Left colon (tissue), 2 donors: ENCODE results near the gene DBNDD2. TPM values are rescaled to one million over a fixed set of nuclear protein-coding genes. Genes with fewer than 3 reads are reported as not detected.

Source experiments
- ATAC-seq: fragments of 200-7000 bp; cut with Tn5 transposase; one replicate; pipeline ENCODE4 v1.9.1; 2020; ENCODE audit warnings: mild to moderate bottlenecking, moderate library complexity
- DNase-seq, 2 donors: peaks; one replicate each; pipeline ENCODE4 v3.0.0-alpha.2; 2020
- intact Hi-C, 2 donors: fragments of 100-400 bp; cut with DNase I in 1 of 2; cut with micrococcal nuclease in 1 of 2; formaldehyde crosslinking; loops; one replicate each; pipeline versions ENCODE4 v1.11.2 to v1.14.0; 2022; cut with DNase I, micrococcal nuclease
- total RNA-seq, 2 donors: library from RNA; stranded (reverse); fragmentation: NEBNext Ultra II Directional; extraction: Animal tissue kit (Norgen Biotek cat#: 25700); gene quantifications; one replicate each; pipeline ENCODE4 v1.2.1, GENCODE V29; 2021
- donor health status: DM: no; HTN: no; CAD: no.
- donor health status: DM: yes; HTN: yes; CAD: no.

DBNDD2 gene
- total RNA-seq, 2 donors from 2014 or later = 123 to 135 TPM

GRCh38 chr20:45374101-45374467, 34.0 kb upstream of the DBNDD2 start:
- DNase-seq = no peak
- ATAC-seq = no peak
- intact Hi-C loops = loop anchor here in 1 of 2 donors (2.0 kb wide), 1 partner anchor 63 kb away; no protein-coding TSS in a partner anchor

- no peak for DNase-seq
- no peak for ATAC-seq
- intact Hi-C loops = loop anchor here in 1 of 2 donors (2.0 kb wide), 1 partner anchor 62 kb away; no protein-coding TSS in a partner anchor
Observed at GRCh38 chr20:45374966-45375365, 33.1 kb upstream of the DBNDD2 start.

GRCh38 chr20:45377269-45377668, 30.8 kb upstream of the DBNDD2 start:
- DNase-seq = no peak
- ATAC-seq = no peak
- intact Hi-C loops = no loop called here

- intact Hi-C loops = no loop called here
- ATAC-seq (no peak), DNase-seq (no peak)
Observed at GRCh38 chr20:45378191-45378590, 29.9 kb upstream of the DBNDD2 start, which contains the start of gene TP53TG5. Gene TP53TG5 (minus strand): TSS chr20:45378325. CDS start chr20:45378236, 89 bp downstream.

DNA sequence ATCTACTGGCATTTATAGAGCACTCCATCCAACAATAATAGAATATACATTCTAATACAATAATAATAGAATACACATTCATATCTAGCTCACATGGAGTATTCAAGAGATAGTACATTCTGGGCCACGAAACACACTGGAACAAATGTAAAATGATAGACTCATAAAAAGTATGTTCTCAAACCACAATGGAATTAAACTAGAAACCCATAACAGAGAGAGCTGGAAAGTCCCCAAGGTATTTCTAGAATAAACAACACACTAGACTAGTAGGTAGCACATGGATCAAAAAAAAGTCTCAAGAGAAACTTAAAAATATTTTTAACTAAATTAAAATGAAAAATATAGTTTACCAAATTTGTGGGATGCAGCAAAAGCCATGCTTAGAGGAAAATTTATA, 20.8 kb upstream of the DBNDD2 start:
- intact Hi-C loops = no loop called here
- DNase-seq (no peak), ATAC-seq (no peak)

GRCh38 chr20:45390931-45391330, 17.2 kb upstream of the DBNDD2 start:
- intact Hi-C loops = no loop called here
- DNase-seq (no peak), ATAC-seq (no peak)

- intact Hi-C loops = no loop called here
- no peak for ATAC-seq
- DNase-seq = no peak
Observed at GRCh38 chr20:45391559-45391958, 16.5 kb upstream of the DBNDD2 start.

GRCh38 chr20:45392733-45393132, 15.4 kb upstream of the DBNDD2 start:
- DNase-seq (no peak), ATAC-seq (peak; percentile 34)
- intact Hi-C loops = no loop called here

- no peak for DNase-seq
- intact Hi-C loops = no loop called here
- no peak for ATAC-seq
Observed at GRCh38 chr20:45394221-45395113, 13.6 kb upstream of the DBNDD2 start.

DNA sequence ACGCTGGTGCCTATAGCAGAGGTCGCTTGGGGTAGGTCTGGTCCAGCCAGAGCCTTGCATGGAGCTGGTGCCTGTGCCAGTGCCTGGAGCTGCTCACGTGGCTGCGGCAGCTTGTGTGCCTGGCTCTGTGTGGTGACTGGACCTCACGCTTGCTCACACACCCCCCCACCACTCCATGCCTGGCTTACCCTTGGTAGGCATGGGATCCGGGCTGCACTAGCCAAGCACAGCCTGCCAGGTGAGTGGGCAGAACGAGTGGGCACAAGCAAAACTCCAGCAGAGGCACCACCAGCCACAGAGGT, 13.0 kb upstream of the DBNDD2 start:
- no peak for ATAC-seq

DNA sequence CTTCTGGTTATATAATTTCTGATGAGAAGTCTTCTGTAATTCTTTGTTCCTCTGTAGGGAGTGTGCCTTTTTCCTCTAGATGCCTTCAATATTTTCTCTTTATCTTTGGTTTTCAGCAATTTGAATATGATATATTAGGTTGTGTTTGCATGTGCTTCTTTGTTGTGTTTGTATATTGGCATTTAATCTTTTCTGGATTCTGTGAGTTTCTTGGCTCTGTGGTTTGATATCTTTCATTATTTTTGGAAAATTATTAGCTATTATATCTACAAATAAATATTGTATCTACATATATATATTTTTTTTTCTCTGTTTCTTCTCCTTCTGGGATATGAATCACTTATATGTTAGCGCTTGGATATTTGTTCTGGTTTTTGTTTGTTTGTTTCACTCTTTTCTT, 9.1 kb upstream of the DBNDD2 start:
- ATAC-seq = no peak
- no peak for DNase-seq
- intact Hi-C loops = no loop called here

More for the DNA sequence above, 13.0 kb upstream of the DBNDD2 start:
- intact Hi-C loops = no loop called here
- DNase-seq = no peak

GRCh38 chr20:45400346-45401031, 7.6 kb upstream of the DBNDD2 start:
- DNase-seq (no peak), ATAC-seq (no peak)
- intact Hi-C loops = no loop called here

DNA sequence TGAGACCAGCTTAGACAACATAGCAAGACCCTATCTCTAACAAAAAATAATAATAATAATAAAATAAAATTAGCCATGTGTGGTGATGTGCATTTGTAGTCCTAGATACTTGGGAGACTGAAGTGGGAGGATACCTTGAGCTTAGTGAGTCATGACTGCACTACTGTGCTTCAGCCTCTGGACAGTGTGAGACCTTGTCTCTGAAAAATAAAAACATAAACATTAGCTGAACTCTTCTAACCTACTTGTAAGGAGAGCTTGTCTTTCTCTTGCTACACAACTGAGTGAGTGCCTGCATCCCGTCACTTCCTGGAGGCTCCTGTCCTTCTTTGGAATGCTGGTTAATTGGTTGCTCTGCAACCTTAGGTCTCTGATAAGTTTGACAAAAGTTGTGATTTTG, 5.1 kb upstream of the DBNDD2 start:
- DNase-seq (no peak), ATAC-seq (no peak)
- intact Hi-C loops = no loop called here

DNA sequence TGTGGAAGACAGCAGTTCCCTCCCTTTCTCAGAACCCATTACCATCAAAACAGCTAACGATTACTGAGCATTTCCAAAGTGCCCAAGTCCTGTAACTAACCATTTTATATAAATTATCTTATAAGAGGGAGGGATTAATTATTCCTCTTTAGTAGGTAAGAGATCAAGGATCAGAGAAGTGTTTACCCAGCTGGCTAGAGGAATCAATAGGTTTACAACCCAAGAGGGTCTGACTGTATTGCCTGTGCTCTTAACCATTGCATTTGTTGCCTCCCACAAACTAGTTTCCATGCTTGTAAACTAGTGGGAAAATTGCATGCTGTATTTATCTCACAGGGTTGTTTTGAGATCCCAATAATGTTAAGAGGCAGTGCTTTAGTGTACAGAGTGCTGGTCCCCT, 3.7 kb upstream of the DBNDD2 start:
- intact Hi-C loops = no loop called here
- ATAC-seq = no peak
- no peak for DNase-seq

DNA sequence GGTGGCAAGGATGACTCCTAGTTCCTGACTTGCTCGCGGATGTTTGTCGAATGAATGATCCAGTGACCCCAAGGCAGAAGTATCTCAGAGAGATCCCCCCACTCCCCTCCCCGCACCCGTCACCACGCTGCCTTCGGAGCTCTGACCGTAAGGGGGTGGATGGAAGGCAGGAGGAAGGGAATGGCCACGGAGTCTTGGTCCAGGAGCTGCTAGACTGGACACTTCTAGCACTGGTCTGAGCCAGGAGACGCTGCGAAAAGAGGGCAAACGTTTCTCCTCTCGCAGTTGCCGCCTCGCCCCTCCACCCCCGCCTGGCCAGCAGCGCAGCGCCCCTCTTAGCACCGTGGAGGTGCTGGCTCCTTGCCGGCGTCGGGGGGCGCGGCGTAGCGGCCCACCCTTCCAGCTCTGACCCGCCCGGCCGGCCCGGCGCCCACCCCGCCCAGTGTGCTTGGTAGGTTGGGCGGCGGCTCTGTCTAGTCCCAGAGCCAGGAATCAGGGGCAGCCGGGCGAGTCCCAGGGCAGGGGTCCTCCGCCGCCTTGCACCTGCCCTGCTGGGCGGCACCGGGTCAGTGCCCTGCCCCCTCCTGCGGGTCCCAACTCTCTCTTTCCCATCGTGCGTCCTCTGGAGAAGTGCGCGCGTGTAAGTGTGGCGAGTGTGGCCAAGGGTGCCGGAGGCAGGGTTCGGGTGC, 2.4 kb upstream of the DBNDD2 start:
- peak in 1 of 2 donors; percentile 77 for DNase-seq
- intact Hi-C loops = no loop called here

GRCh38 chr20:45406260-45407066, 1.6 kb upstream of the DBNDD2 start:
- DNase-seq = peak; percentile 83 to 91
- intact Hi-C loops = no loop called here
- ATAC-seq = peak; percentile 70

More for the DNA sequence above, 2.4 kb upstream of the DBNDD2 start:
- ATAC-seq = peak; percentile 61

- ATAC-seq = peak; percentile 34
- intact Hi-C loops = no loop called here
- DNase-seq = peak; percentile 41 to 51
Observed at GRCh38 chr20:45407067-45407745, 883 bp upstream of the DBNDD2 start.

- no peak for DNase-seq
- intact Hi-C loops = no loop called here
- ATAC-seq = no peak
Observed at GRCh38 chr20:45408646-45409213, 641 bp downstream of the DBNDD2 start.
